GM12864 (cell line): Measurements from ENCODE around the gene CAPN10.

Experiments
- DNase-seq: peaks from one replicate; pipeline ENCODE4 v3.0.0-alpha.2; 2011; ENCODE audit warnings: low read depth
- H3K4me3 ChIP-seq: 2 replicates; pipeline ENCODE4 v1.5.1; 2011; ENCODE audit warnings: mild to moderate bottlenecking, low read depth, low read length, control low read depth
- CTCF ChIP-seq: IDR thresholded peaks from 2 replicates; pipeline ENCODE4 v1.5.1; 2011; ENCODE audit warnings: low read depth, mild to moderate bottlenecking, moderate library complexity, low read length, control low read depth, inconsistent platforms; ENCODE audit errors: missing control alignments

The CAPN10 gene

DNA sequence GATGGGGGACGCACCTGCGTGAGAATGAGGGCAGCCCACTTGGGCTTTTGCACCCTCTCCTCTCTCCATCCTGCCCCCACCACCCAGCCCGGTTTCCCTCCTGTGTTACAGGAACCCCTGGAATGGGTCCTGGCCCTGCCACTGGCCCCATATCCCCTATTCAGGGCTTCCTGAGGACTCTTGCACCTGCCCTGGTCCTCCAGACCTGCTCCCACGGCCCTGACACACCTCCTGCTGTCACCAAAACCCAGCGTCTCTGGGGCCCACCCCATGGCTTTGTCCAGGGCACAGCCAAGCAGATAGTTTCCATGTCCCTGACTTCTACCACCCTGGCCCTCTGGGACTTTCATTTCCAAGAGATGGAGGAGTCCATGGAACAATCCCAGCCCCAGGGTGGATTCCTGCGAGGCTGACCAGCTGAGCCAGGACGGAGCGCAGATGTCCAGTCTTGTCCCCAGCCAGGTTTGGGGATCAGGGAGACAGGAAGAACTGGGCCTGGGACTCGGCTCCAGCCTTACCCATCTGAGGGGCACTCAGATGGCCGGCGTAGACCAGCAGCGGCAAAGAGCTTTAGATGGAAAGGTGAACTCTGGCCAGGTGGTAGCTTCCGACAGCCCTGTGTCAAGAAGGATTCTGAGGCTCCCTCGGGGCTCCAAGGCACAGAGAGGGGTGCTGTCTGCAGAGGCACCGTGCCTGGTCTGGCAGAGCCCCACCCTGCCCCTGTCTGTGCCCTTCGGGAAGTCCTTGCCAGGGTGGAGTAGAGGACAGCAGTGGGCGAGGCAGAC is 50.8 kb downstream of the CAPN10 start:
- no peak for DNase-seq
- H3K4me3 ChIP-seq = no peak overlapping the region
- TF ChIP-seq CTCF = no peak

- no peak for DNase-seq
- no peak for TF ChIP-seq CTCF
- no peak overlapping the region for H3K4me3 ChIP-seq
These were observed 51.4 kb downstream of the CAPN10 start for GRCh38 chr2:240637901-240638345.

- H3K4me3 ChIP-seq = no peak overlapping the region
- TF ChIP-seq CTCF = no peak
- no peak for DNase-seq
These were observed 52.1 kb downstream of the CAPN10 start for GRCh38 chr2:240638512-240639160.

GRCh38 chr2:240639566-240639965 is 53.0 kb downstream of the CAPN10 start:
- H3K4me3 ChIP-seq = no peak overlapping the region
- no peak for TF ChIP-seq CTCF
- no peak for DNase-seq

DNA sequence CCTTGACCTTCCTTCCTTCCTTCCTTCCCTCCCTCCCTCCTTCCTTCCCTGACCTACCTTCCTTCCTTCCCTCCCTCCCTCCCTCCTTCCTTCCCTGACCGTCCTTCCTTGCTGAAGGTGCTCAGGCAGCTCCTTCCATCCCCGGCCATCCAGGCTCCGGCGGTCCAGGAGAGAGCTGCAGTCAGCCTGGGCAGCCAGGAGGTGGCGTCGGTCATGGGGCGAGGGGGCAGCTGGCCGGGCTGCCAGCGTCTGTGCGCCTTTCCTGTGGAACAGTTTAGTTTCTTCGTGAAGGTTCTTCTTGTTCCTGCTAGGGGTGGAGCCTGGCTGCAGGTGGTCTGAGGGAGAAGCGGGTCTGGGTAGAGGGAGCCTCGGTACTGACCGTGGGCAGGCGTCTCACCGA is 54.4 kb downstream of the CAPN10 start:
- no peak overlapping the region for H3K4me3 ChIP-seq
- no peak for DNase-seq
- no peak for TF ChIP-seq CTCF

- no peak for DNase-seq
- no peak for TF ChIP-seq CTCF
- no peak overlapping the region for H3K4me3 ChIP-seq
These were observed 55.7 kb downstream of the CAPN10 start for GRCh38 chr2:240642061-240642805.

- H3K4me3 ChIP-seq = no peak overlapping the region
- no peak for DNase-seq
- TF ChIP-seq CTCF = no peak
These were observed 56.2 kb downstream of the CAPN10 start for GRCh38 chr2:240642806-240643092.
